ENCODE measurements around the gene PHLDA1.

GRCh38 chr12:76072568-76072967 is 41.0 kb upstream of the PHLDA1 start:
- TF ChIP-seq CTCF (IDR thresholded peaks at IDR 0.05 in 4 of 5, conservative IDR thresholded peaks at IDR 0.05 in 1 of 5), result no peak
- TF ChIP-seq POLR2A (IDR thresholded peaks at IDR 0.05), result no peak
